Measurements from ENCODE around the gene USP2. TPM values are rescaled to one million over a fixed set of nuclear protein-coding genes. Genes with fewer than 3 reads are reported as not detected.

The USP2 gene
- polyA plus RNA-seq, 1 donor, result 4.2 TPM

GRCh38 chr11:119341222-119342022, 40.1 kb downstream of the USP2 start:
- no peak for DNase-seq
- Histone ChIP-seq H3K9me3 (ENCODE audit: control insufficient read depth, low read depth, low read length) (no peaks in the 10 kb centered on the region), H3K27ac (ENCODE audit: low read length) (peak overlapping the region; percentile 51), H3K4me1 (ENCODE audit: control insufficient read depth, insufficient read depth, low read length) (peaks cover 38% of the 10 kb centered on the region), H3K36me3 (ENCODE audit: control insufficient read depth, insufficient read depth, low read length) (peaks cover 6% of the 10 kb centered on the region), H3K27me3 (ENCODE audit: control insufficient read depth, insufficient read depth, low read length) (peaks cover 24% of the 10 kb centered on the region), H3K4me3 (ENCODE audit: low read length) (peak overlapping the region; percentile 52)
- no CpG with 5 or more reads among the region's 16 CpGs for WGBS (ENCODE audit: insufficient coverage, low lambda C conversion rate)

GRCh38 chr11:119340335-119341221, 40.9 kb downstream of the USP2 start, which contains the start of gene C1QTNF5:
C1QTNF5 (minus strand) TSS chr11:119340883; CDS start chr11:119340397, 486 bp downstream.
- peaks cover 13% of the 10 kb centered on the region for H3K36me3 ChIP-seq (ENCODE audit: control insufficient read depth, insufficient read depth, low read length)
- H3K27me3 ChIP-seq (ENCODE audit: control insufficient read depth, insufficient read depth, low read length), result peaks cover 24% of the 10 kb centered on the region
- H3K4me1 ChIP-seq (ENCODE audit: control insufficient read depth, insufficient read depth, low read length), result peaks cover 39% of the 10 kb centered on the region
- WGBS (ENCODE audit: insufficient coverage, low lambda C conversion rate), result no CpG with 5 or more reads among the region's 53 CpGs
- peak; percentile 74 to 86 for DNase-seq
- H3K27ac ChIP-seq (ENCODE audit: low read length), result peak within 1 kb of the TSS; percentile 51
- H3K9me3 ChIP-seq (ENCODE audit: control insufficient read depth, low read depth, low read length), result no peaks in the 10 kb centered on the region
- peak within 1 kb of the TSS; percentile 52 for H3K4me3 ChIP-seq (ENCODE audit: low read length)

- peaks cover 47% of the 10 kb centered on the region for H3K4me1 ChIP-seq (ENCODE audit: control insufficient read depth, insufficient read depth, low read length)
These were observed 41.7 kb downstream of the USP2 start for GRCh38 chr11:119339589-119340334.

GRCh38 chr11:119338965-119339588, 42.4 kb downstream of the USP2 start:
- Histone ChIP-seq H3K4me3 (ENCODE audit: low read length) (peak overlapping the region; percentile 46), H3K4me1 (ENCODE audit: control insufficient read depth, insufficient read depth, low read length) (peaks cover 48% of the 10 kb centered on the region), H3K27me3 (ENCODE audit: control insufficient read depth, insufficient read depth, low read length) (peaks cover 24% of the 10 kb centered on the region), H3K27ac (ENCODE audit: low read length) (no peak overlapping the region), H3K9me3 (ENCODE audit: control insufficient read depth, low read depth, low read length) (no peaks in the 10 kb centered on the region), H3K36me3 (ENCODE audit: control insufficient read depth, insufficient read depth, low read length) (peaks cover 13% of the 10 kb centered on the region)
- no CpG with 5 or more reads among the region's 11 CpGs for WGBS (ENCODE audit: insufficient coverage, low lambda C conversion rate)
- no peak for DNase-seq

More at GRCh38 chr11:119339589-119340334, 41.7 kb downstream of the USP2 start:
- no peaks in the 10 kb centered on the region for H3K9me3 ChIP-seq (ENCODE audit: control insufficient read depth, low read depth, low read length)
- no CpG with 5 or more reads among the region's 86 CpGs for WGBS (ENCODE audit: insufficient coverage, low lambda C conversion rate)
- peaks cover 24% of the 10 kb centered on the region for H3K27me3 ChIP-seq (ENCODE audit: control insufficient read depth, insufficient read depth, low read length)
- DNase-seq, result peak in 1 of 2 donors; percentile 65
- H3K4me3 ChIP-seq (ENCODE audit: low read length), result peak overlapping the region; percentile 52
- peak overlapping the region; percentile 49 for H3K27ac ChIP-seq (ENCODE audit: low read length)
- H3K36me3 ChIP-seq (ENCODE audit: control insufficient read depth, insufficient read depth, low read length), result peaks cover 13% of the 10 kb centered on the region

GRCh38 chr11:119338318-119338890, 43.1 kb downstream of the USP2 start:
- 30% methylated on average over 2 of the region's 17 CpGs for WGBS (ENCODE audit: insufficient coverage, low lambda C conversion rate)
- Histone ChIP-seq H3K4me3 (ENCODE audit: low read length) (peak overlapping the region; percentile 46), H3K27me3 (ENCODE audit: control insufficient read depth, insufficient read depth, low read length) (peaks cover 24% of the 10 kb centered on the region), H3K36me3 (ENCODE audit: control insufficient read depth, insufficient read depth, low read length) (peaks cover 13% of the 10 kb centered on the region), H3K4me1 (ENCODE audit: control insufficient read depth, insufficient read depth, low read length) (peaks cover 48% of the 10 kb centered on the region), H3K27ac (ENCODE audit: low read length) (peak overlapping the region; percentile 67), H3K9me3 (ENCODE audit: control insufficient read depth, low read depth, low read length) (no peaks in the 10 kb centered on the region)
- peak in 1 of 2 donors; percentile 81 for DNase-seq

GRCh38 chr11:119337581-119338317, 43.7 kb downstream of the USP2 start:
- H3K36me3 ChIP-seq (ENCODE audit: control insufficient read depth, insufficient read depth, low read length), result peaks cover 13% of the 10 kb centered on the region
- peak overlapping the region; percentile 67 for H3K27ac ChIP-seq (ENCODE audit: low read length)
- H3K4me1 ChIP-seq (ENCODE audit: control insufficient read depth, insufficient read depth, low read length), result peaks cover 48% of the 10 kb centered on the region
- peaks cover 23% of the 10 kb centered on the region for H3K27me3 ChIP-seq (ENCODE audit: control insufficient read depth, insufficient read depth, low read length)
- no peaks in the 10 kb centered on the region for H3K9me3 ChIP-seq (ENCODE audit: control insufficient read depth, low read depth, low read length)
- no peak overlapping the region for H3K4me3 ChIP-seq (ENCODE audit: low read length)
- peak; percentile 65 to 82 for DNase-seq
- WGBS (ENCODE audit: insufficient coverage, low lambda C conversion rate), result no CpG with 5 or more reads among the region's 9 CpGs

- H3K4me1 ChIP-seq (ENCODE audit: control insufficient read depth, insufficient read depth, low read length), result peaks cover 48% of the 10 kb centered on the region
- H3K9me3 ChIP-seq (ENCODE audit: control insufficient read depth, low read depth, low read length), result no peaks in the 10 kb centered on the region
These were observed 44.6 kb downstream of the USP2 start for GRCh38 chr11:119336744-119337469.

GRCh38 chr11:119335655-119336543, 45.6 kb downstream of the USP2 start:
- Histone ChIP-seq H3K4me1 (ENCODE audit: control insufficient read depth, insufficient read depth, low read length) (peaks cover 41% of the 10 kb centered on the region), H3K9me3 (ENCODE audit: control insufficient read depth, low read depth, low read length) (no peaks in the 10 kb centered on the region), H3K4me3 (ENCODE audit: low read length) (peak overlapping the region; percentile 94), H3K36me3 (ENCODE audit: control insufficient read depth, insufficient read depth, low read length) (peaks cover 13% of the 10 kb centered on the region), H3K27me3 (ENCODE audit: control insufficient read depth, insufficient read depth, low read length) (peaks cover 15% of the 10 kb centered on the region), H3K27ac (ENCODE audit: low read length) (no peak overlapping the region)
- no peak for DNase-seq
- no CpG with 5 or more reads among the region's 30 CpGs for WGBS (ENCODE audit: insufficient coverage, low lambda C conversion rate)

More at GRCh38 chr11:119336744-119337469, 44.6 kb downstream of the USP2 start:
- Histone ChIP-seq H3K36me3 (ENCODE audit: control insufficient read depth, insufficient read depth, low read length) (peaks cover 13% of the 10 kb centered on the region), H3K27ac (ENCODE audit: low read length) (peak overlapping the region; percentile 67), H3K4me3 (ENCODE audit: low read length) (no peak overlapping the region), H3K27me3 (ENCODE audit: control insufficient read depth, insufficient read depth, low read length) (peaks cover 21% of the 10 kb centered on the region)
- 80% methylated on average over 1 of the region's 9 CpGs for WGBS (ENCODE audit: insufficient coverage, low lambda C conversion rate)
- DNase-seq, result no peak

All from large intestine (tissue), 3 donors.